K562 (cell line): ENCODE results near the gene BIRC7. TPM values are rescaled to one million over a fixed set of nuclear protein-coding genes. Genes with fewer than 3 reads are reported as not detected.

Source experiments
- CBX5 ChIP-seq: IDR thresholded peaks from 2 replicates; pipeline ENCODE4 v1.6.1; 2014; ENCODE audit warnings: low read depth, borderline replicate concordance
- GATAD2A ChIP-seq: fragments of 450-650 bp; IDR thresholded peaks from 2 replicates; pipeline ENCODE4 v1.6.1; 2017
- SOX6 ChIP-seq: fragments of 450-650 bp; IDR thresholded peaks from 2 replicates; pipeline ENCODE4 v1.6.1; 2014; ENCODE audit warnings: mild to moderate bottlenecking
- TGIF2 ChIP-seq: sonication (generic); formaldehyde crosslinking; IDR thresholded peaks from 2 replicates; pipeline ENCODE4 v1.8.1; 2022; ENCODE audit warnings: mild to moderate bottlenecking, missing genetic modification reagents, moderate library complexity
- ZNF197 ChIP-seq: fragments of 200-800 bp; sonication (Bioruptor generic); IDR thresholded peaks from 2 replicates; pipeline ENCODE4 v1.6.1; 2016; ENCODE audit warnings: low read depth, missing genetic modification characterization, missing compliant biosample characterization
- polyA plus RNA-seq, 8 experiments: library from polyadenylated mRNA; depleted of rRNA in 4 of 8; stranded (reverse) in 5 of 8; unstranded in 3 of 8; fragments of >200 nt; fragmentation: Nextera tagmentation in 2 of 8; fragmentation: Illumina TruSeq in 1 of 8; extraction: Ambion mirVana in 2 of 8; extraction: Trizol in 1 of 8; gene quantifications; 2 replicates each; pipeline versions ENCODE4 v1.2.1 to v1.2.3, GENCODE V29; 2011 to 2014; ENCODE audit warnings: inconsistent platforms in 1 of 8, missing spikeins in 1 of 8
- total RNA-seq, 7 experiments: library from RNA; depleted of rRNA in 6 of 7; stranded (reverse); fragments of >200 nt in 6 of 7; fragmentation: Illumina TruSeq in 2 of 7; extraction: Trizol in 2 of 7; gene quantifications; 2 replicates each; pipeline versions ENCODE4 v1.2.1 to v1.2.3, GENCODE V29; 2011 to 2021; ENCODE audit warnings: low replicate concordance in 1 of 7
- TF ChIP-seq, protein P1 (sequence below), 2 experiments: fragments of 450-650 bp in 1 of 2; sonication (generic) in 1 of 2; formaldehyde crosslinking in 1 of 2; IDR thresholded peaks; 2 replicates each; pipeline versions ENCODE4 v1.7.1 to v1.9.0; 2016 to 2022; ENCODE audit warnings: inconsistent platforms in 1 of 2, mild to moderate bottlenecking in 1 of 2, missing genetic modification reagents in 1 of 2
- TF ChIP-seq, protein P2 (sequence below): fragments of 250-450 bp; sonication (Bioruptor Pico); IDR thresholded peaks from 2 replicates; pipeline ENCODE4 v1.8.0; 2022; ENCODE audit warnings: inconsistent platforms

BIRC7 gene
- total and polyA plus RNA-seq, 9 of the 15 experiments (the other 6 are each of a cell fraction or from before 2014, with no cell fraction given), result 0.14 to 0.19 (median 0.16) TPM; not detected in 5

DNA sequence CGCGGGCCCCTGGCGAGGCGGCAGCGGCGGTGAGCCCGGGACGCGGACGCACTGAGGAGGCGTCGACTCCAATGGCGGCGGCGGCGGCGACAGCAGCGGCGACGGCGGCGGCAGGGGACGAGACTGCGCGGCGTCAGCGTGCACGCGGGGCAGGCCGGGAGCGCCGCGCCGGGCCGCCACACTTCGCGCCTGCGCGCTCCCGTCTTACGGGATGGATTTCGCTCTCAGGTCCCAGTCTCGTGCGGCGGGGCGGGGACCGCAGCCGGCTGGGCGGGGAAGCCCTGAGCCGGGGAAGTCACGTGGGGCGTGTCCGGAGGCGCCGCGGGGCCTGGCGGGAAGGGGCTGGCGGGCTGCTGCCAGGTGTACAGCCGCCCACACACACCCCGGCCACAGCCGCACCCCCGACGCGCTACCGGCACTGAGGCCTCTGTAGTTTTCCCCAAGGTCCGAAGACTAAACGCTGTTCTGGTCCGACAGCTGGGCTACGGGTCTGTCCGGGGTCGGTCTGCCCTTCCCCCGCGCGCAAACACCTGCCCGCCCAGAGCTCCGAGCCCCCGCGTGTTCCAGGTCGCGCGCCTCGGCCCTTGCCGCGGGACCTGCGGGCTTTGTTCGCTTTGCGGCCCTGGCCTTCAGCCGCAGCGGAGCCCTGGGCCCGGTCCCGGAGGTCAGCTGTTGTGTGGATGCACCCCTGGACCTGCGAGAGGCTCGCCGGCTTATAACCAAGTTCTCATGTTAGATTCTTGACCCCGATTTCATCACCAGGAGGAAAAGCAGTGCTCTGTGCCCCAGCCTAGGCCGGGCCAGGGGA is 19.5 kb upstream of the BIRC7 start, which contains the start of gene YTHDF1 (continued):
- TF ChIP-seq SOX6 (peak; percentile 45; the same call in 1 of the 2 replicates), ZNF197 (CRISPR knock-in tag) (0 out of 2 replicates have a peak, but pooled peaks have one; percentile 51), CBX5 (no peak), TGIF2 (CRISPR knock-in tag) (no peak), GATAD2A (peak; percentile 55; the same call in 1 of the 2 replicates)
- TF ChIP-seq, protein P1, sequence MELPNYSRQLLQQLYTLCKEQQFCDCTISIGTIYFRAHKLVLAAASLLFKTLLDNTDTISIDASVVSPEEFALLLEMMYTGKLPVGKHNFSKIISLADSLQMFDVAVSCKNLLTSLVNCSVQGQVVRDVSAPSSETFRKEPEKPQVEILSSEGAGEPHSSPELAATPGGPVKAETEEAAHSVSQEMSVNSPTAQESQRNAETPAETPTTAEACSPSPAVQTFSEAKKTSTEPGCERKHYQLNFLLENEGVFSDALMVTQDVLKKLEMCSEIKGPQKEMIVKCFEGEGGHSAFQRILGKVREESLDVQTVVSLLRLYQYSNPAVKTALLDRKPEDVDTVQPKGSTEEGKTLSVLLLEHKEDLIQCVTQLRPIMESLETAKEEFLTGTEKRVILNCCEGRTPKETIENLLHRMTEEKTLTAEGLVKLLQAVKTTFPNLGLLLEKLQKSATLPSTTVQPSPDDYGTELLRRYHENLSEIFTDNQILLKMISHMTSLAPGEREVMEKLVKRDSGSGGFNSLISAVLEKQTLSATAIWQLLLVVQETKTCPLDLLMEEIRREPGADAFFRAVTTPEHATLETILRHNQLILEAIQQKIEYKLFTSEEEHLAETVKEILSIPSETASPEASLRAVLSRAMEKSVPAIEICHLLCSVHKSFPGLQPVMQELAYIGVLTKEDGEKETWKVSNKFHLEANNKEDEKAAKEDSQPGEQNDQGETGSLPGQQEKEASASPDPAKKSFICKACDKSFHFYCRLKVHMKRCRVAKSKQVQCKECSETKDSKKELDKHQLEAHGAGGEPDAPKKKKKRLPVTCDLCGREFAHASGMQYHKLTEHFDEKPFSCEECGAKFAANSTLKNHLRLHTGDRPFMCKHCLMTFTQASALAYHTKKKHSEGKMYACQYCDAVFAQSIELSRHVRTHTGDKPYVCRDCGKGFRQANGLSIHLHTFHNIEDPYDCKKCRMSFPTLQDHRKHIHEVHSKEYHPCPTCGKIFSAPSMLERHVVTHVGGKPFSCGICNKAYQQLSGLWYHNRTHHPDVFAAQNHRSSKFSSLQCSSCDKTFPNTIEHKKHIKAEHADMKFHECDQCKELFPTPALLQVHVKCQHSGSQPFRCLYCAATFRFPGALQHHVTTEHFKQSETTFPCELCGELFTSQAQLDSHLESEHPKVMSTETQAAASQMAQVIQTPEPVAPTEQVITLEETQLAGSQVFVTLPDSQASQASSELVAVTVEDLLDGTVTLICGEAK (IDR thresholded peaks at IDR 0.05), result peak; percentile 52
- TF ChIP-seq, protein P1 (CRISPR knock-in tag; IDR thresholded peaks at IDR 0.05), result no peak
- TF ChIP-seq, protein P2, sequence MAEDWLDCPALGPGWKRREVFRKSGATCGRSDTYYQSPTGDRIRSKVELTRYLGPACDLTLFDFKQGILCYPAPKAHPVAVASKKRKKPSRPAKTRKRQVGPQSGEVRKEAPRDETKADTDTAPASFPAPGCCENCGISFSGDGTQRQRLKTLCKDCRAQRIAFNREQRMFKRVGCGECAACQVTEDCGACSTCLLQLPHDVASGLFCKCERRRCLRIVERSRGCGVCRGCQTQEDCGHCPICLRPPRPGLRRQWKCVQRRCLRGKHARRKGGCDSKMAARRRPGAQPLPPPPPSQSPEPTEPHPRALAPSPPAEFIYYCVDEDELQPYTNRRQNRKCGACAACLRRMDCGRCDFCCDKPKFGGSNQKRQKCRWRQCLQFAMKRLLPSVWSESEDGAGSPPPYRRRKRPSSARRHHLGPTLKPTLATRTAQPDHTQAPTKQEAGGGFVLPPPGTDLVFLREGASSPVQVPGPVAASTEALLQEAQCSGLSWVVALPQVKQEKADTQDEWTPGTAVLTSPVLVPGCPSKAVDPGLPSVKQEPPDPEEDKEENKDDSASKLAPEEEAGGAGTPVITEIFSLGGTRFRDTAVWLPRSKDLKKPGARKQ, result no peak
